Measurements from ENCODE around the gene AP2A1.

GRCh38 chr19:49812452-49812996, 45.7 kb downstream of the AP2A1 start:
- TF ChIP-seq CTCF (conservative IDR thresholded peaks at IDR 0.05): no peak
- TF ChIP-seq ZFX (IDR thresholded peaks at IDR 0.05): no peak
